ENCODE data around the gene BCL6. TPM values are rescaled to one million over a fixed set of nuclear protein-coding genes. Genes with fewer than 3 reads are reported as not detected.

Gene BCL6
- total and polyA plus RNA-seq, 8 donors = 12.6 to 160 (median 16.3) TPM

DNA sequence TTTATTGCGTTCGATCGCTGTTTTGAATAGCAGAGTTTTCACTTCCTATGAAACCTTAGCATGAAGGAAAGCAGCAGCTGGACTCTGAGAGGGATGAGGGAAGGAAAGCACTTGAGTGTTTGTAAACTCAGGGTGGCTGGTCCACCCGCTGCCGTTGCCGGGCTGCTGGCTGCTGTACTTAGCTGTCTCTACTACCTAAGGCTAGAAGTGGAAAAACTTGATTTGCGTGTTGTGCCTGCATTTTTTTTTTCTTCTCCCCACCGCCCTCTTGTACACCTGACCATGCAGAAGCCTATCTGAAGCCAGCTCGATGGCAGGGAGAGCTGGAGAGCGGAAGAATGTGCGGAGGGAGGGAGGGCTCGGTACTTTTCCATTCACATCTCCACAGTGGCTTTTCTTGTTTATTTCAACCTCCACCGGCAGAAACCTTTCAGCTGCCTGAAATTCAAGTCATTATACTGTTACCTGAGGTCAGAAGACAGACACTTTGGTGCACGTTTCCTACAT is 4.8 kb upstream of the BCL6 start:
- Histone ChIP-seq H3K4me3 (peak overlapping the region; percentile 1 to 14), H3K27ac (peak overlapping the region; percentile 43 to 60)
- peak; percentile 67 for ATAC-seq

GRCh38 chr3:187748050-187748481 is 2.8 kb upstream of the BCL6 start:
- DNase-seq = peak; percentile 80 to 93 (median 93)
- no peak overlapping the region for H3K4me3 ChIP-seq
- peak; percentile 48 for ATAC-seq
- peaks cover 3 to 53% of the 10 kb centered on the region in 2 donors for H3K4me1 ChIP-seq
- intact Hi-C loops (cut with DNase I) = loop anchor here (10.0 kb wide), 2 partner anchors 1207 to 1397 kb away; no protein-coding TSS in a partner anchor
- TF ChIP-seq CTCF (IDR thresholded peaks at IDR 0.05) = peak; percentile 93 to 98
- H3K27me3 ChIP-seq = no peaks in the 10 kb centered on the region
- peak overlapping the region in 1 of 2 donors; percentile 99 for H3K27ac ChIP-seq
- H3K9me3 ChIP-seq = no peaks in the 10 kb centered on the region
- H3K36me3 ChIP-seq = no peaks in the 10 kb centered on the region

More for the DNA sequence above, 4.8 kb upstream of the BCL6 start:
- Histone ChIP-seq H3K27me3 (no peaks in the 10 kb centered on the region), H3K36me3 (no peaks in the 10 kb centered on the region), H3K4me1 (peaks cover 3 to 53% of the 10 kb centered on the region in 2 donors), H3K9me3 (no peaks in the 10 kb centered on the region)
- DNase-seq = peak in 3 of 4 donors; percentile 79 to 91 (median 83)
- TF ChIP-seq CTCF (IDR thresholded peaks at IDR 0.05) = no peak
- intact Hi-C loops (cut with DNase I) = no loop called here

DNA sequence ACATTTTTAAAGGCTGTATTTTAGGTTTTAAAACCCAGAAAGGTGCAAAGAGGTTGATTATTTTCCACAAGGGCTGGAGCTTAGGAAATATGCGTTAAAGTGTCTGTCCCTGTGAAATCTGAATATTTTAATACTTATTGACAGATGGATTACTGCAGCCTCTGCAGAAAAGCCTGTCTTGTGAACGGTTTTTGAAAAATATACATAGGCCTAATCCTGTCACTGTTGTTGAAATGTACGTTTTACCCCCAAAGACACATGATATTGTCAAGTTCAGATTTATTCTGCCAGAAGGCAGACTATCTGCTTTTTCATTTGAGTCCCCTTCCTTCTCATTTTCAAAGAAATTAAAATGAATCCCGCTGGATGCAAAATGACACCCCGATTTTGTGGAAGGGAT is 2.2 kb upstream of the BCL6 start:
- DNase-seq (no peak), ATAC-seq (no peak)
- H3K36me3 ChIP-seq = no peaks in the 10 kb centered on the region
- intact Hi-C loops (cut with DNase I) = loop anchor here (10.0 kb wide), 2 partner anchors 1207 to 1397 kb away; no protein-coding TSS in a partner anchor
- no peak for TF ChIP-seq CTCF (IDR thresholded peaks at IDR 0.05)
- H3K4me1 ChIP-seq = peaks cover 3 to 57% of the 10 kb centered on the region in 2 donors
- H3K9me3 ChIP-seq = no peaks in the 10 kb centered on the region
- H3K4me3 ChIP-seq = no peak overlapping the region
- H3K27me3 ChIP-seq = no peaks in the 10 kb centered on the region
- H3K27ac ChIP-seq = peak overlapping the region in 1 of 2 donors; percentile 99

- Histone ChIP-seq H3K27ac (peak overlapping the region; percentile 99), H3K27me3 (no peaks in the 10 kb centered on the region), H3K4me1 (peaks cover 3 to 65% of the 10 kb centered on the region in 2 donors), H3K36me3 (no peaks in the 10 kb centered on the region), H3K4me3 (peak overlapping the region; percentile 56 to 57), H3K9me3 (no peaks in the 10 kb centered on the region)
- peak in 1 of 4 donors; percentile 42 for DNase-seq
- intact Hi-C loops (cut with DNase I) = loop anchor here (10.0 kb wide), 2 partner anchors 1208 to 1398 kb away; no protein-coding TSS in a partner anchor
- no peak for TF ChIP-seq CTCF (IDR thresholded peaks at IDR 0.05)
- no peak for ATAC-seq
Observed at GRCh38 chr3:187746442-187747281, 1.4 kb upstream of the BCL6 start.

DNA sequence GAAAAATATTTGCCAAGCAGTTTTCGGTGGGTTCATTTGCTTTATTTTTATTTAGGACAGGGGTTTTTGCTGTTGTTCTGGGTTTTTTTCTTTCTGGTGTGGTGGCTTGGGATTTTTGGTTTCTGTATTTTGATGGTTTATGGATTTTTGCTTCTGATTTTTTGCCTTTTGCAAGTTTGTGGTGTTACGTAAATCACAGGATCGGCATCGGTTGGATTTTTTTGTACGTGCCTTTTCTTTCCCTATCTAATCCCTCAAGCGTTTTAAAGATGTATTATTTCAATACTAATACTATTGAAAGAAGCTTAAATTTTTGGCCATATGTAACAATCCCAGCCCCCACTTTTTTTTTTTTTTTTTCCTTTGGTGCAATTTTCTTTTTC is 782 bp upstream of the BCL6 start:
- Histone ChIP-seq H3K4me1 (peaks cover 3 to 67% of the 10 kb centered on the region in 2 donors), H3K36me3 (no peaks in the 10 kb centered on the region), H3K9me3 (no peaks in the 10 kb centered on the region), H3K27ac (peak overlapping the region; percentile 99), H3K4me3 (peak overlapping the region; percentile 56 to 57), H3K27me3 (no peaks in the 10 kb centered on the region)
- no peak for ATAC-seq
- intact Hi-C loops (cut with DNase I) = loop anchor here (10.0 kb wide), 2 partner anchors 1209 to 1399 kb away; no protein-coding TSS in a partner anchor
- peak in 1 of 4 donors; percentile 24 for DNase-seq
- TF ChIP-seq CTCF (IDR thresholded peaks at IDR 0.05) = no peak
